ENCODE results near the gene GNAT3. TPM values are rescaled to one million over a fixed set of nuclear protein-coding genes. Genes with fewer than 3 reads are reported as not detected.

The GNAT3 gene
- total RNA-seq, 1 donor from 2014 or later, result not detected

DNA sequence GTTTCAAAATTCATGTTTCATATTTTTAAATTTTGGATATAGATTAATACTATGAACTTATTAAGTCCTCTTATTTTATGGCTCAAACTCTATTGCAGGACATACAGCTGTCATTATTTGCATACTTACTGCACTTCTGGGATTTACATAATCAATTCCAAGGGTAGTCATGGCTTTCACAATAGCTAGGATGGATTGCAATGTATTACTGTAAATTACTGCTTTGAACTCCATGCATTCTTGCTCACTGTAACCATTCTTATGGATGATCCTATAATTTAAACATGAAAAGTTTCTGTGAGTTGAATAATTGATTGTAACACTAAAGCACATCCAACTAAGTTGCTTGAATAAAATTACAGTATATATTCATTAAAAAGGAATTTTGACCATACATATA is 23.5 kb downstream of the GNAT3 start:
- no peak overlapping the region for H3K27ac Mint-ChIP-seq (ENCODE audit: unreplicated experiment)
- no peak overlapping the region for H3K4me3 Mint-ChIP-seq (ENCODE audit: unreplicated experiment)
- no peaks in the 10 kb centered on the region for H3K4me1 Mint-ChIP-seq (ENCODE audit: low read depth)
- DNase-seq (ENCODE audit: low spot score), result no peak
- no peaks in the 10 kb centered on the region for H3K36me3 Mint-ChIP-seq (ENCODE audit: low read depth)
- H3K27me3 Mint-ChIP-seq (ENCODE audit: low read depth), result no peaks in the 10 kb centered on the region
- H3K9me3 Mint-ChIP-seq (ENCODE audit: low read depth), result no peaks in the 10 kb centered on the region
- TF ChIP-seq, protein P1, sequence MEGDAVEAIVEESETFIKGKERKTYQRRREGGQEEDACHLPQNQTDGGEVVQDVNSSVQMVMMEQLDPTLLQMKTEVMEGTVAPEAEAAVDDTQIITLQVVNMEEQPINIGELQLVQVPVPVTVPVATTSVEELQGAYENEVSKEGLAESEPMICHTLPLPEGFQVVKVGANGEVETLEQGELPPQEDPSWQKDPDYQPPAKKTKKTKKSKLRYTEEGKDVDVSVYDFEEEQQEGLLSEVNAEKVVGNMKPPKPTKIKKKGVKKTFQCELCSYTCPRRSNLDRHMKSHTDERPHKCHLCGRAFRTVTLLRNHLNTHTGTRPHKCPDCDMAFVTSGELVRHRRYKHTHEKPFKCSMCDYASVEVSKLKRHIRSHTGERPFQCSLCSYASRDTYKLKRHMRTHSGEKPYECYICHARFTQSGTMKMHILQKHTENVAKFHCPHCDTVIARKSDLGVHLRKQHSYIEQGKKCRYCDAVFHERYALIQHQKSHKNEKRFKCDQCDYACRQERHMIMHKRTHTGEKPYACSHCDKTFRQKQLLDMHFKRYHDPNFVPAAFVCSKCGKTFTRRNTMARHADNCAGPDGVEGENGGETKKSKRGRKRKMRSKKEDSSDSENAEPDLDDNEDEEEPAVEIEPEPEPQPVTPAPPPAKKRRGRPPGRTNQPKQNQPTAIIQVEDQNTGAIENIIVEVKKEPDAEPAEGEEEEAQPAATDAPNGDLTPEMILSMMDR (IDR thresholded peaks at IDR 0.05), result no peak

DNA sequence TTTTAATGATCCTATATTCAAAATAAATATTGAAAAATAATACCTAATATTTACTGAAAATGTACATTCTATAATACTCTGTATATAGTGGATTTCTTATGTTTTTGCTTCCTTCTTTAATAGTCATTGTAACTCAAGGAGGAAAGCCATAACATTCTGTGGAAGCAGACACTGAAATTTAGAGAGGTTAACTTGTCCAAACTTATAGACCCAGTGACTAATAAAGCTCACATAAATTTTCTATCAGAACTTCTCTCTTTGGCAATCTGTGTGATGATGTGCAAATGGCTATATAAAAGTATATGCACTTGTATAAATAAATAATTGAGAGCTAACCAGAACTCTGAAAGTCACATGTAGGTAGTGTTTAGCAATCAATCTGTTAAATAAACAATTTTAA is 26.1 kb downstream of the GNAT3 start:
- Mint-ChIP-seq H3K27ac (ENCODE audit: unreplicated experiment) (no peak overlapping the region), H3K4me1 (ENCODE audit: low read depth) (peaks cover 13% of the 10 kb centered on the region), H3K36me3 (ENCODE audit: low read depth) (no peaks in the 10 kb centered on the region), H3K27me3 (ENCODE audit: low read depth) (no peaks in the 10 kb centered on the region), H3K9me3 (ENCODE audit: low read depth) (no peaks in the 10 kb centered on the region), H3K4me3 (ENCODE audit: unreplicated experiment) (no peak overlapping the region)
- DNase-seq (ENCODE audit: low spot score), result no peak
- TF ChIP-seq, protein P1 (IDR thresholded peaks at IDR 0.05), result no peak

DNA sequence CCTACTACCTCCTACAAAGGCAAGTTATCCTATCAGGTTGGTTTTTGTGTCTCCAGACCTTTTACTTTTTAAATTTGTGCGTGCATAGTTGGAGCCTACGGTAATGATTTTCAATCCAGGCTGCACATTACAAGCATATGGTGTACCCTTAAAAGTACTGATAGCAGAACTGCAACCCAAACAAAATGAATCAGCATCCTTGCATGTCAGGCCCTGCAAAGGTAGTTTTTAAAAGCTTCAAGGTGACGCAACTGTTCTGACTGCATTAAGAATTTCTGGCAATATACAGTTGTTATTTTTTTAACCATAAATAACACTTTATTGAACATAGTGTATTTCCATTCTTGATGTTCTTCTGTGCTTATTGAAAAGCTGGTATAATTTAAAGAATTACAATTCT is 28.9 kb downstream of the GNAT3 start:
- Mint-ChIP-seq H3K9me3 (ENCODE audit: low read depth) (no peaks in the 10 kb centered on the region), H3K27ac (ENCODE audit: unreplicated experiment) (no peak overlapping the region), H3K4me1 (ENCODE audit: low read depth) (peaks cover 26% of the 10 kb centered on the region), H3K4me3 (ENCODE audit: unreplicated experiment) (no peak overlapping the region), H3K27me3 (ENCODE audit: low read depth) (no peaks in the 10 kb centered on the region), H3K36me3 (ENCODE audit: low read depth) (no peaks in the 10 kb centered on the region)
- TF ChIP-seq, protein P1 (IDR thresholded peaks at IDR 0.05), result no peak
- no peak for DNase-seq (ENCODE audit: low spot score)

DNA sequence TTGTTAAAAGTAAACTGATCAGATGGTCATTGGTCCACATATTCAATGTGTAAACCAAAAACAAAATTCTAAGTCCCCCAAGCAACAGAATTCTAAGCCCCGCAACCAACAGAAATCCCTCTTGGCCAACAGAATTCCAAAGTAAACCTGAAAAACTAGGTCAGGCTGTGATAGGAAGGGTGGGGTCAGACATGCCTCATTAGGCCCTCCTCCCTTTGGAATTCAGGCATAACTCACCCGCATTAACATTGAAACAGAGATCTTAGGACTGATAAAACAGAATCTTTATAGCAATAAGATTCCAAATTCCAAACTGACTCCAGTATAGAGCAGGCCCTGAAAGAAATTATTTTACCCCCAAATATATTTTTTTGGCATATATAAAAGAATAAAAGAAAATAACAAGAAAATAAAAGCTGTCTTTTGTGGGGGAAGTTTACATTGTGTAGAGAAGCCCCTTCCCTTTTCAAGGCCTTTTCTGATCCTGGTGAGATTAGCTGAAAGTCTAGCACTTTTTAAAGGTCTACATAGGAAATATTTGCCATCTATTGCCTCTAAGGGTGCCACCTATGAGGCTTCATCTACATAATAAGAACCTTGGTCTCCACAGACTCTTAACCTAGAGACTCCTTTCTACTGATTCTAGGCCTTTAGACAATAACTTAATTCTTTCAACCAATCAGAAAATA is 30.5 kb downstream of the GNAT3 start:
- no peak for DNase-seq (ENCODE audit: low spot score)
- Mint-ChIP-seq H3K27ac (ENCODE audit: unreplicated experiment) (peak overlapping the region; percentile 45), H3K36me3 (ENCODE audit: low read depth) (no peaks in the 10 kb centered on the region), H3K4me1 (ENCODE audit: low read depth) (peaks cover 26% of the 10 kb centered on the region), H3K27me3 (ENCODE audit: low read depth) (no peaks in the 10 kb centered on the region), H3K4me3 (ENCODE audit: unreplicated experiment) (no peak overlapping the region), H3K9me3 (ENCODE audit: low read depth) (no peaks in the 10 kb centered on the region)
- TF ChIP-seq, protein P1 (IDR thresholded peaks at IDR 0.05), result no peak

DNA sequence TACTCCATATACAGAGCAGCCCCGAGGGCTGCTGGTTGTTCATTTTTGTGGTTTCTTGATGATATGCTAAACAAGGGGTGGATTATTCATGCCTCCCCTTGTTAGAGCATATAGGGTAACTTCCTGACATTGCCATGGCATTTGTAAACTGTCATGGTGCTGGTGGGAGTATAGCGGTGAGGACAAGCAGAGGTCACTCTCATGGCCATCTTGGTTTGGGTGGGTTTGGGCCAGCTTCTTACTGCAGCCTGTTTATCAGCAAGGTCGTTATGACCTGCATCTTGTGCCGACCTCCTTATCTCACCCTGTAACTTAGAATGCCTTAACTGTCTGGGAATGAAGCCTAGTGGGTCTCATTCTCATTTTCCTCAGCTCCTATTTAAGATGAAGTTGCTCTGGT is 31.3 kb downstream of the GNAT3 start:
- TF ChIP-seq, protein P1 (IDR thresholded peaks at IDR 0.05), result no peak
- Mint-ChIP-seq H3K4me1 (ENCODE audit: low read depth) (peaks cover 26% of the 10 kb centered on the region), H3K27me3 (ENCODE audit: low read depth) (no peaks in the 10 kb centered on the region), H3K9me3 (ENCODE audit: low read depth) (no peaks in the 10 kb centered on the region), H3K4me3 (ENCODE audit: unreplicated experiment) (no peak overlapping the region), H3K27ac (ENCODE audit: unreplicated experiment) (no peak overlapping the region), H3K36me3 (ENCODE audit: low read depth) (no peaks in the 10 kb centered on the region)
- no peak for DNase-seq (ENCODE audit: low spot score)

Measured in chondrocyte (in vitro differentiated cells).